ENCODE data around the gene ZNF408. TPM values are rescaled to one million over a fixed set of nuclear protein-coding genes. Genes with fewer than 3 reads are reported as not detected.
A peak's percentile ranks its signal among the peaks of the same experiment; 100 is the strongest.
"Not testable (repeated sequence)": the region's sequence is repeated elsewhere in the genome, so short reads cannot be mapped to it uniquely, and the experiment has no call there.

Gene ZNF408
- total and polyA plus RNA-seq, 4 donors = 3.0 to 13.3 (median 9.9) TPM

- Histone ChIP-seq H3K36me3 (ENCODE audit: control insufficient read depth in 1 of 2, insufficient read depth in 2 of 2, low read length in 1 of 2) (peaks cover 6 to 11% of the 10 kb centered on the region in 2 donors), H3K4me3 (ENCODE audit: low read length in 2 of 2) (no peak overlapping the region), H3K9me3 (ENCODE audit: control insufficient read depth, low read length) (no peaks in the 10 kb centered on the region), H3K4me1 (ENCODE audit: control insufficient read depth in 1 of 2, insufficient read depth in 2 of 2, low read length in 2 of 2) (peaks cover 2 to 5% of the 10 kb centered on the region in 2 donors), H3K27me3 (ENCODE audit: control insufficient read depth in 1 of 2, insufficient read depth in 2 of 2, low read length in 1 of 2) (no peaks in the 10 kb centered on the region), H3K27ac (ENCODE audit: low read depth in 1 of 2, low read length in 2 of 2) (no peak overlapping the region)
- intact Hi-C loops (cut with DNase I) = no loop called here
- ATAC-seq (ENCODE audit: low FRiP score) (no peak), DNase-seq (no peak)
- 69 to 70% methylated on average over 6 of the region's 6 CpGs for WGBS, 2 donors
Measured at GRCh38 chr11:46664612-46665011, 36.2 kb upstream of the ZNF408 start.

GRCh38 chr11:46665356-46665755 lies 35.5 kb upstream of the ZNF408 start:
- ATAC-seq (ENCODE audit: low FRiP score) = no peak
- no peak overlapping the region for H3K4me3 ChIP-seq (ENCODE audit: low read length in 2 of 2)
- peaks cover 2 to 5% of the 10 kb centered on the region in 2 donors for H3K4me1 ChIP-seq (ENCODE audit: control insufficient read depth in 1 of 2, insufficient read depth in 2 of 2, low read length in 2 of 2)
- intact Hi-C loops (cut with DNase I) = no loop called here
- WGBS, 2 donors = 57 to 66% methylated on average over 1 of the region's 1 CpG
- DNase-seq = no peak
- H3K27ac ChIP-seq (ENCODE audit: low read depth in 1 of 2, low read length in 2 of 2) = no peak overlapping the region
- peaks cover 6 to 11% of the 10 kb centered on the region in 2 donors for H3K36me3 ChIP-seq (ENCODE audit: control insufficient read depth in 1 of 2, insufficient read depth in 2 of 2, low read length in 1 of 2)
- no peaks in the 10 kb centered on the region for H3K27me3 ChIP-seq (ENCODE audit: control insufficient read depth in 1 of 2, insufficient read depth in 2 of 2, low read length in 1 of 2)
- no peaks in the 10 kb centered on the region for H3K9me3 ChIP-seq (ENCODE audit: control insufficient read depth, low read length)

GRCh38 chr11:46666516-46666915 lies 34.3 kb upstream of the ZNF408 start:
- Histone ChIP-seq H3K27me3 (ENCODE audit: control insufficient read depth in 1 of 2, insufficient read depth in 2 of 2, low read length in 1 of 2) (no peaks in the 10 kb centered on the region), H3K27ac (ENCODE audit: low read depth in 1 of 2, low read length in 2 of 2) (peak overlapping the region; percentile 48 to 58), H3K9me3 (ENCODE audit: control insufficient read depth, low read length) (no peaks in the 10 kb centered on the region), H3K4me1 (ENCODE audit: control insufficient read depth in 1 of 2, insufficient read depth in 2 of 2, low read length in 2 of 2) (peaks cover 2 to 5% of the 10 kb centered on the region in 2 donors), H3K4me3 (ENCODE audit: low read length in 2 of 2) (no peak overlapping the region), H3K36me3 (ENCODE audit: control insufficient read depth in 1 of 2, insufficient read depth in 2 of 2, low read length in 1 of 2) (peaks cover 5 to 11% of the 10 kb centered on the region in 2 donors)
- ATAC-seq (ENCODE audit: low FRiP score) (peak; percentile 65), DNase-seq (no peak)
- WGBS, 2 donors = 19 to 24% methylated on average over 5 of the region's 5 CpGs
- intact Hi-C loops (cut with DNase I) = no loop called here

DNA sequence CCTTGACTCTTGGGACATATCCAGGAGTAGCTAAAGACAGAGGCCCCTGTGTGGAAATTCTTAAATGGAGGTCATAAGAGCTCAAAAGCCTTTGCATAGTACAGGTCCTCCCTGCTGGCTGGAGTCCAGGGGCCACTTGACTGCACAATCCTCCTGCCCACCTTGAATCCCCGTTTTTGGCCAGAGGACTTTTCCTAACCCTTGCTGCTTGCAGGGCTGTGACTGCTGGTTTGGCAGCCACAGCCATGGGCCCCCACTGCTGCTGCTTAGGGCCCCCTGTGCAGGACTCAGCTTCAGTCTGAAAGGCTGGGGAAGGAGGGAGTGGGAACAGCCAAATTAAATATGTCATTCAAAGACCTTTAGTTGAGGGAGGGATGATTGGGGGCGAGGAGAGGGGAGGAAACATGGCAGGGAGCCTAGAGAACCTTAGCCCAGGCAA lies 33.8 kb upstream of the ZNF408 start:
- Histone ChIP-seq H3K27me3 (ENCODE audit: control insufficient read depth in 1 of 2, insufficient read depth in 2 of 2, low read length in 1 of 2) (no peaks in the 10 kb centered on the region), H3K9me3 (ENCODE audit: control insufficient read depth, low read length) (no peaks in the 10 kb centered on the region), H3K4me1 (ENCODE audit: control insufficient read depth in 1 of 2, insufficient read depth in 2 of 2, low read length in 2 of 2) (peaks cover 2 to 5% of the 10 kb centered on the region in 2 donors), H3K27ac (ENCODE audit: low read depth in 1 of 2, low read length in 2 of 2) (peak overlapping the region; percentile 1 to 34), H3K36me3 (ENCODE audit: control insufficient read depth in 1 of 2, insufficient read depth in 2 of 2, low read length in 1 of 2) (peaks cover 2 to 14% of the 10 kb centered on the region in 2 donors), H3K4me3 (ENCODE audit: low read length in 2 of 2) (no peak overlapping the region)
- DNase-seq (no peak), ATAC-seq (ENCODE audit: low FRiP score) (peak; percentile 65)
- WGBS, 2 donors = 0 to 12% methylated on average over 2 of the region's 2 CpGs
- intact Hi-C loops (cut with DNase I) = no loop called here

- no peak for DNase-seq
- ATAC-seq (ENCODE audit: low FRiP score) = no peak
- no peaks in the 10 kb centered on the region for H3K27me3 ChIP-seq (ENCODE audit: control insufficient read depth in 1 of 2, insufficient read depth in 2 of 2, low read length in 1 of 2)
- peaks cover 2 to 14% of the 10 kb centered on the region in 2 donors for H3K36me3 ChIP-seq (ENCODE audit: control insufficient read depth in 1 of 2, insufficient read depth in 2 of 2, low read length in 1 of 2)
- H3K4me1 ChIP-seq (ENCODE audit: control insufficient read depth in 1 of 2, insufficient read depth in 2 of 2, low read length in 2 of 2) = peaks cover 2 to 5% of the 10 kb centered on the region in 2 donors
- H3K27ac ChIP-seq (ENCODE audit: low read depth in 1 of 2, low read length in 2 of 2) = no peak overlapping the region
- 92 to 94% methylated on average over 12 of the region's 12 CpGs for WGBS, 2 donors
- intact Hi-C loops (cut with DNase I) = no loop called here
- H3K4me3 ChIP-seq (ENCODE audit: low read length in 2 of 2) = no peak overlapping the region
- H3K9me3 ChIP-seq (ENCODE audit: control insufficient read depth, low read length) = no peaks in the 10 kb centered on the region
Measured at GRCh38 chr11:46668480-46669085, 32.2 kb upstream of the ZNF408 start.

- peaks cover 0 to 14% of the 10 kb centered on the region in 2 donors for H3K36me3 ChIP-seq (ENCODE audit: control insufficient read depth in 1 of 2, insufficient read depth in 2 of 2, low read length in 1 of 2)
- intact Hi-C loops (cut with DNase I) = no loop called here
- peaks cover 2 to 5% of the 10 kb centered on the region in 2 donors for H3K4me1 ChIP-seq (ENCODE audit: control insufficient read depth in 1 of 2, insufficient read depth in 2 of 2, low read length in 2 of 2)
- H3K4me3 ChIP-seq (ENCODE audit: low read length in 2 of 2) = no peak overlapping the region
- no peaks in the 10 kb centered on the region for H3K27me3 ChIP-seq (ENCODE audit: control insufficient read depth in 1 of 2, insufficient read depth in 2 of 2, low read length in 1 of 2)
- no peak overlapping the region for H3K27ac ChIP-seq (ENCODE audit: low read depth in 1 of 2, low read length in 2 of 2)
- ATAC-seq (ENCODE audit: low FRiP score) (no peak), DNase-seq (no peak)
- 75 to 80% methylated on average over 3 of the region's 3 CpGs for WGBS, 2 donors
- no peaks in the 10 kb centered on the region for H3K9me3 ChIP-seq (ENCODE audit: control insufficient read depth, low read length)
Measured at GRCh38 chr11:46669711-46670139, 31.1 kb upstream of the ZNF408 start.

DNA sequence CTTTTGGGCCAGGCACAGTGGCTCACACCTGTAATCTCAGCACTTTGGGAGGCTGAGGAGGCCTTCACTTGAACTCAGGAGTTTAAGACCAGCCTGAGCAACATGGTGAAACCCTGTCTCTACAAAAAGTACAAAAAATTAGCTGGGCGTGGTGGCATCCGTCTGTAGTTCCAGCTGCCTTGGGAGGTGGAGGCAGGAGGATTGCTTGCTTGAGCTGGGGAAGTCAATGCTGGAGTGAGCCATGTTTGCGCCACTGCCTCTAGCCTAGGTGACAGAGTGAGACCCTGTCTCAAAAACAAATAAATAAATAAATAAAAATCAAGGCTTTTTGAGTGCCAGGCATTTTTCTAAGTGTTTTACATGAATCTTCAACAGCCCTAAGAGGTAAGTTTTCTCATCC lies 30.3 kb upstream of the ZNF408 start:
- ATAC-seq (ENCODE audit: low FRiP score); H3K9me3 ChIP-seq (ENCODE audit: control insufficient read depth, low read length); H3K27me3 ChIP-seq (ENCODE audit: control insufficient read depth in 1 of 2, insufficient read depth in 2 of 2, low read length in 1 of 2); H3K4me1 ChIP-seq (ENCODE audit: control insufficient read depth in 1 of 2, insufficient read depth in 2 of 2, low read length in 2 of 2); DNase-seq; intact Hi-C loops (cut with DNase I); H3K27ac ChIP-seq (ENCODE audit: low read depth in 1 of 2, low read length in 2 of 2); H3K4me3 ChIP-seq (ENCODE audit: low read length in 2 of 2): not testable (repeated sequence)
- WGBS, 2 donors = 94% methylated on average over 3 of the region's 3 CpGs
- peaks cover 0 to 12% of the 10 kb centered on the region in 2 donors for H3K36me3 ChIP-seq (ENCODE audit: control insufficient read depth in 1 of 2, insufficient read depth in 2 of 2, low read length in 1 of 2)

GRCh38 chr11:46671958-46672315 lies 28.9 kb upstream of the ZNF408 start:
- 86 to 87% methylated on average over 10 of the region's 10 CpGs for WGBS, 2 donors
- H3K36me3 ChIP-seq (ENCODE audit: control insufficient read depth in 1 of 2, insufficient read depth in 2 of 2, low read length in 1 of 2) = peaks cover 0 to 12% of the 10 kb centered on the region in 2 donors
- ATAC-seq (ENCODE audit: low FRiP score) (no peak), DNase-seq (peak in 1 of 2 donors; percentile 13)
- no peak overlapping the region for H3K4me3 ChIP-seq (ENCODE audit: low read length in 2 of 2)
- no peaks in the 10 kb centered on the region for H3K27me3 ChIP-seq (ENCODE audit: control insufficient read depth in 1 of 2, insufficient read depth in 2 of 2, low read length in 1 of 2)
- peaks cover 2% of the 10 kb centered on the region in 2 donors for H3K4me1 ChIP-seq (ENCODE audit: control insufficient read depth in 1 of 2, insufficient read depth in 2 of 2, low read length in 2 of 2)
- intact Hi-C loops (cut with DNase I) = no loop called here
- H3K9me3 ChIP-seq (ENCODE audit: control insufficient read depth, low read length) = no peaks in the 10 kb centered on the region
- H3K27ac ChIP-seq (ENCODE audit: low read depth in 1 of 2, low read length in 2 of 2) = no peak overlapping the region

DNA sequence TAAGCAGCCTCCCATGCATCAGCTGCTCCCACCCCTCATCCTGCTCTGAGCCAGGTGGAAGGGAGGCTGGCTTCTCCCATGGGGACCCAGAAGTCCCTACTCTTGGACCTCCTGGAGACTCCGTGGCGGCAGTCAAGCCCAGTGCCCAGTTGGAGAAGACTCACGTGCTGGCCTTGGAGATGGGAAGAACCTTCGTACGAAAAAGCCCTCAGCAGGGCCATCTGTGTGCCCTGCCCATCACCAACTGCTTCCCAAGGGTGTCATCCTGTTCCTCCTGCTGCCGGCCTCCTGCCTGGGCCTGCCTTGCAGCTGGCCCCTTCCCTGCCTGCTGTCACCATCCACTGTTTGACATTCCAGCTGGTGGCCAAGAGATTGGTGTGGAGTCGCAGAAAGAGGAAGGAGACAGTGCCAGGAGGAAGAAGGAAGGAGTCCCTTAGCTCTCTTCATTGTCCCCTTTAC lies 28.4 kb upstream of the ZNF408 start:
- WGBS, 2 donors = 82 to 83% methylated on average over 6 of the region's 7 CpGs
- no peaks in the 10 kb centered on the region for H3K27me3 ChIP-seq (ENCODE audit: control insufficient read depth in 1 of 2, insufficient read depth in 2 of 2, low read length in 1 of 2)
- ATAC-seq (ENCODE audit: low FRiP score) (no peak), DNase-seq (peak in 1 of 2 donors; percentile 50)
- intact Hi-C loops (cut with DNase I) = no loop called here
- H3K36me3 ChIP-seq (ENCODE audit: control insufficient read depth in 1 of 2, insufficient read depth in 2 of 2, low read length in 1 of 2) = peaks cover 0 to 12% of the 10 kb centered on the region in 2 donors
- H3K4me1 ChIP-seq (ENCODE audit: control insufficient read depth in 1 of 2, insufficient read depth in 2 of 2, low read length in 2 of 2) = no peaks in the 10 kb centered on the region
- no peaks in the 10 kb centered on the region for H3K9me3 ChIP-seq (ENCODE audit: control insufficient read depth, low read length)
- no peak overlapping the region for H3K4me3 ChIP-seq (ENCODE audit: low read length in 2 of 2)
- no peak overlapping the region for H3K27ac ChIP-seq (ENCODE audit: low read depth in 1 of 2, low read length in 2 of 2)

Data from aorta (tissue), 5 donors.